ENCODE measurements around the gene ARHGAP33.

DNA sequence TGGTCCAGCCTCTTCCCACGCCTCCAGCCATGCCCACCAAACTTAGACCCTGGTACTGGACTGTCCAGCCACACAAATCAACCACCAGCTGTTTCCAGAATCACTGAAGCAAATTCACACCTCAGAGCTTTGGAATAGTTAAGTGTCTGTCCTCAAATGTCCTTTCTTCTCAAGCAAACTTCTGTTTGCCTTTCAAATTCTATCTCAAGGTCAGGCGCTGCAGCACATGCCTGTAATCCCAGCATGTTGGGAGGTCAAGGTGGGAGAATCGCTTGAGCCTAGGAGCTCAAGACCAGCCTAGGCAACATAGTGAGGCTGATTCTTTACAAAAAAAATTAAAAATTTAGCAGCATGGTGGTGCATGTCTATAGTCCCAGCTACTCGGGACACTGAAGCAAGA, 56.7 kb downstream of the ARHGAP33 start:
- TF ChIP-seq, protein P1, sequence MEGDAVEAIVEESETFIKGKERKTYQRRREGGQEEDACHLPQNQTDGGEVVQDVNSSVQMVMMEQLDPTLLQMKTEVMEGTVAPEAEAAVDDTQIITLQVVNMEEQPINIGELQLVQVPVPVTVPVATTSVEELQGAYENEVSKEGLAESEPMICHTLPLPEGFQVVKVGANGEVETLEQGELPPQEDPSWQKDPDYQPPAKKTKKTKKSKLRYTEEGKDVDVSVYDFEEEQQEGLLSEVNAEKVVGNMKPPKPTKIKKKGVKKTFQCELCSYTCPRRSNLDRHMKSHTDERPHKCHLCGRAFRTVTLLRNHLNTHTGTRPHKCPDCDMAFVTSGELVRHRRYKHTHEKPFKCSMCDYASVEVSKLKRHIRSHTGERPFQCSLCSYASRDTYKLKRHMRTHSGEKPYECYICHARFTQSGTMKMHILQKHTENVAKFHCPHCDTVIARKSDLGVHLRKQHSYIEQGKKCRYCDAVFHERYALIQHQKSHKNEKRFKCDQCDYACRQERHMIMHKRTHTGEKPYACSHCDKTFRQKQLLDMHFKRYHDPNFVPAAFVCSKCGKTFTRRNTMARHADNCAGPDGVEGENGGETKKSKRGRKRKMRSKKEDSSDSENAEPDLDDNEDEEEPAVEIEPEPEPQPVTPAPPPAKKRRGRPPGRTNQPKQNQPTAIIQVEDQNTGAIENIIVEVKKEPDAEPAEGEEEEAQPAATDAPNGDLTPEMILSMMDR (optimal IDR thresholded peaks at IDR 0.05 in 1 of 3, IDR thresholded peaks at IDR 0.05 in 1 of 3, conservative IDR thresholded peaks at IDR 0.05 in 1 of 3; ENCODE audit: extremely low read depth in 1 of 3, insufficient read depth in 2 of 3, low read length in 3 of 3): no peak
- TF ChIP-seq EZH2 (IDR thresholded peaks at IDR 0.05; ENCODE audit: low read length): no peak
